Thyroid gland (tissue), 4 donors: ENCODE results near the gene TEK.

ENCODE experiments used
- CTCF ChIP-seq, 6 experiments: fragments of 200-600 bp in 3 of 6; fragments of 450-650 bp in 3 of 6; sonication (generic) in 3 of 6; IDR thresholded peaks; one replicate each; pipeline ENCODE4 v1.5.1; 2016 to 2019; ENCODE audit warnings: antibody characterized with exemption in 6 of 6, mild to moderate bottlenecking in 2 of 6, inconsistent platforms in 1 of 6, moderate library complexity in 1 of 6
- POLR2A ChIP-seq, 2 donors: fragments of 450-650 bp; IDR thresholded peaks; one replicate each; pipeline ENCODE4 v1.6.1; 2017; ENCODE audit warnings: antibody characterized with exemption in 2 of 2, mild to moderate bottlenecking in 2 of 2, moderate library complexity in 1 of 2

- no peak for TF ChIP-seq CTCF (IDR thresholded peaks at IDR 0.05)
- no peak for TF ChIP-seq POLR2A (IDR thresholded peaks at IDR 0.05)
Observed at GRCh38 chr9:27107241-27107640, 1.8 kb upstream of the TEK start.
